K562 (cell line): ENCODE measurements around the gene TREH. TPM values are rescaled to one million over a fixed set of nuclear protein-coding genes. Genes with fewer than 3 reads are reported as not detected.

Source experiments
- ATAC-seq: fragments of 200-7000 bp; cut with Tn5 transposase; 3 replicates; pipeline ENCODE4 v1.9.1; 2020; ENCODE audit warnings: moderate library complexity
- BruUV-seq: library from RNA; stranded (reverse); fragments of 400-500 nt; replicated peaks from 2 replicates; lab custom pipeline; 2021; lab: Mats Ljungman, UMichigan
- CTCF ChIA-PET: fragments of 300-600 bp; formaldehyde crosslinking; extraction: SDS; loops from one replicate; lab custom pipeline; 2021; ENCODE audit warnings: low intra/inter-chr PET ratio; lab: Yijun Ruan, JAX
- POLR2A ChIA-PET: fragments of 300-600, 350-650 bp; sonication (Branson Sonifier 250); formaldehyde crosslinking; extraction: SDS; loops from one replicate; lab custom pipeline; 2021; ENCODE audit warnings: antibody characterized with exemption, inconsistent platforms; lab: Yijun Ruan, JAX
- DNase-seq, 4 experiments: peaks; one replicate each; pipeline versions ENCODE4 v3.0.0 to v3.0.0-alpha.2; 2011 to 2018; ENCODE audit warnings: low spot score in 3 of 4, mixed read lengths in 3 of 4; ENCODE audit errors: extremely low read depth in 1 of 4
- FAIRE-seq: peaks from 2 replicates; lab custom pipeline; 2011; peaks lifted over from hg19 to GRCh38; lab: Jason Lieb, UNC
- H2AFZ ChIP-seq: 2 replicates; pipeline ENCODE4 v1.6.0; 2011; ENCODE audit warnings: low read depth, low read length, control low read depth, inconsistent platforms
- H3K27ac ChIP-seq: fragments of 200-600 bp; 3 replicates; pipeline ENCODE4 v1.8.0; 2011; ENCODE audit warnings: low read depth, mild to moderate bottlenecking, control low read depth, inconsistent platforms, low read length, moderate library complexity, mixed read lengths; ENCODE audit errors: extremely low read depth
- H3K27me3 ChIP-seq, 2 experiments: fragments of 300-600 bp in 1 of 2; 2 replicates in 1 of 2; 3 replicates in 1 of 2; pipeline versions ENCODE4 v1.6.0 to v1.8.0; 2011; ENCODE audit warnings: inconsistent platforms in 2 of 2, low read length in 2 of 2, mild to moderate bottlenecking in 1 of 2, mixed read lengths in 1 of 2, moderate library complexity in 1 of 2; ENCODE audit not compliant: control insufficient read depth in 2 of 2, insufficient read depth in 2 of 2
- H3K36me3 ChIP-seq: fragments of 300-600 bp; 3 replicates; pipeline ENCODE4 v1.8.0; 2011; ENCODE audit warnings: mild to moderate bottlenecking, low read length, inconsistent platforms; ENCODE audit not compliant: control insufficient read depth, insufficient read depth
- H3K4me1 ChIP-seq, 2 experiments: fragments of 200-600 bp in 1 of 2; replicated peaks in 1 of 2; 2 replicates in 1 of 2; 3 replicates in 1 of 2; pipeline versions ENCODE4 v1.5.1 to v1.8.0; 2011; ENCODE audit warnings: inconsistent platforms in 2 of 2, low read length in 2 of 2, mild to moderate bottlenecking in 1 of 2, mixed read lengths in 1 of 2, moderate library complexity in 1 of 2; ENCODE audit not compliant: control insufficient read depth in 2 of 2, insufficient read depth in 2 of 2
- H3K4me2 ChIP-seq: 2 replicates; pipeline ENCODE4 v1.6.1; 2011; ENCODE audit warnings: low read length, control low read depth, inconsistent platforms, mixed read lengths; ENCODE audit not compliant: insufficient read depth
- H3K4me3 ChIP-seq: fragments of 200-600 bp; sonication (generic), shearing (Covaris generic); 2 replicates; pipeline ENCODE4 v1.5.1; 2016; ENCODE audit warnings: control low read depth, inconsistent platforms
- H3K79me2 ChIP-seq: fragments of 200-600 bp; 3 replicates; pipeline ENCODE4 v1.8.0; 2011; ENCODE audit warnings: low read length, inconsistent platforms; ENCODE audit not compliant: control insufficient read depth, insufficient read depth
- H3K9ac ChIP-seq, 2 experiments: 2 replicates each; pipeline versions ENCODE4 v1.6.0 to v1.6.1; 2011; ENCODE audit warnings: low read depth in 2 of 2, low read length in 2 of 2, control low read depth in 1 of 2, inconsistent platforms in 1 of 2, mild to moderate bottlenecking in 1 of 2, mixed read lengths in 1 of 2; ENCODE audit not compliant: insufficient read depth in 1 of 2
- H3K9me1 ChIP-seq: one replicate; pipeline ENCODE4 v1.6.0; 2011; ENCODE audit warnings: inconsistent platforms, mild to moderate bottlenecking, low read length, moderate library complexity; ENCODE audit not compliant: control insufficient read depth, insufficient read depth
- H3K9me3 ChIP-seq: replicated peaks from 2 replicates; pipeline ENCODE4 v1.5.1; 2011; ENCODE audit warnings: low read depth, low read length, inconsistent platforms; ENCODE audit not compliant: control insufficient read depth, insufficient read depth
- H4K20me1 ChIP-seq: replicated peaks from 2 replicates; pipeline ENCODE4 v1.6.1; 2011; ENCODE audit warnings: low read length, inconsistent platforms, mixed read lengths; ENCODE audit not compliant: control insufficient read depth, insufficient read depth
- AFF4 ChIP-seq: sonication (generic); formaldehyde crosslinking; IDR thresholded peaks from 2 replicates; pipeline ENCODE4 v1.8.0; 2023; ENCODE audit warnings: mild to moderate bottlenecking, missing genetic modification reagents
- BACH1 ChIP-seq: fragments of 200-800 bp; sonication (Bioruptor generic); IDR thresholded peaks from 2 replicates; pipeline ENCODE4 v1.6.1; 2016; ENCODE audit warnings: missing genetic modification characterization, missing compliant biosample characterization
- BCOR ChIP-seq: fragments of 450-650 bp; IDR thresholded peaks from 2 replicates; pipeline ENCODE4 v1.6.1; 2016
- BRD9 ChIP-seq: fragments of 450-650 bp; IDR thresholded peaks from 2 replicates; pipeline ENCODE4 v1.6.1; 2018; ENCODE audit warnings: low read depth; ENCODE audit not compliant: partially characterized antibody
- CBFA2T2 ChIP-seq: fragments of 450-650 bp; conservative IDR thresholded peaks from 2 replicates; pipeline ENCODE4 v1.6.1; 2017; ENCODE audit warnings: mild to moderate bottlenecking
- HMBOX1 ChIP-seq: sonication (generic); IDR thresholded peaks from 2 replicates; pipeline ENCODE4 v1.6.1; 2016
- PRDM10 ChIP-seq: fragments of 450-650 bp; IDR thresholded peaks from 2 replicates; pipeline ENCODE4 v1.6.1; 2018; ENCODE audit not compliant: partially characterized antibody
- PTBP1 ChIP-seq: fragments of 200-400 bp; formaldehyde crosslinking; IDR thresholded peaks from 2 replicates; pipeline ENCODE4 v1.6.1; 2017; ENCODE audit warnings: low read depth, low read length
- YY1 ChIP-seq, 3 experiments: IDR thresholded peaks; 2 replicates each; pipeline ENCODE4 v1.6.1; 2011; ENCODE audit warnings: low read length in 2 of 3, mild to moderate bottlenecking in 2 of 3, moderate library complexity in 2 of 3, borderline replicate concordance in 1 of 3, control low read depth in 1 of 3, low read depth in 1 of 3; ENCODE audit not compliant: insufficient read depth in 3 of 3, insufficient replicate concordance in 2 of 3, control insufficient read depth in 1 of 3, insufficient read length in 1 of 3; ENCODE audit errors: extremely low read depth in 1 of 3
- ZFP36 ChIP-seq: fragments of 150-350 bp; IDR thresholded peaks from 2 replicates; pipeline ENCODE4 v1.6.1; 2018; ENCODE audit warnings: low read length, low read depth; ENCODE audit not compliant: partially characterized antibody
- ZKSCAN3 ChIP-seq: fragments of 250-450 bp; sonication (Bioruptor Pico); IDR thresholded peaks from 2 replicates; pipeline ENCODE4 v1.4.0; 2020
- WGBS: fragments of 100-300 bp; shearing (Covaris generic); methylation state at CpG from one replicate; pipeline ENCODE4 v1.1.6; 2016; ENCODE audit warnings: low coverage, mixed read lengths; ENCODE audit not compliant: insufficient coverage; ENCODE audit errors: missing lambda C conversion rate; 5-methylcytosine and 5-hydroxymethylcytosine counted together
- in situ Hi-C: fragments of 300-500 bp; cut with MboI; formaldehyde crosslinking; loops from 4 replicates; pipeline ENCODE4 v1.15.0; 2018; ENCODE audit warnings: inconsistent platforms, mixed read lengths
- intact Hi-C: fragments of 100-400 bp; cut with micrococcal nuclease; formaldehyde crosslinking; loops from 2 replicates; pipeline ENCODE4 v1.14.2; 2022
- polyA plus RNA-seq, 8 experiments: library from polyadenylated mRNA; depleted of rRNA in 4 of 8; stranded (reverse) in 5 of 8; unstranded in 3 of 8; fragments of >200 nt; fragmentation: Nextera tagmentation in 2 of 8; fragmentation: Illumina TruSeq in 1 of 8; extraction: Ambion mirVana in 2 of 8; extraction: Trizol in 1 of 8; gene quantifications; 2 replicates each; pipeline versions ENCODE4 v1.2.1 to v1.2.3, GENCODE V29; 2011 to 2014; ENCODE audit warnings: inconsistent platforms in 1 of 8, missing spikeins in 1 of 8
- total RNA-seq, 7 experiments: library from RNA; depleted of rRNA in 6 of 7; stranded (reverse); fragments of >200 nt in 6 of 7; fragmentation: Illumina TruSeq in 2 of 7; extraction: Trizol in 2 of 7; gene quantifications; 2 replicates each; pipeline versions ENCODE4 v1.2.1 to v1.2.3, GENCODE V29; 2011 to 2021; ENCODE audit warnings: low replicate concordance in 1 of 7

Gene TREH
- total and polyA plus RNA-seq, 9 of the 15 experiments (the other 6 are each of a cell fraction or from before 2014, with no cell fraction given): 0.09 to 0.20 (median 0.11) TPM; not detected in 6

- no TSS peak for BruUV-seq
- Histone ChIP-seq H3K4me1 (peaks cover 13 to 38% of the 10 kb centered on the region in 2 experiments; a peak in 4 of 5 replicates), H3K9me1 (peaks cover 6% of the 10 kb centered on the region), H2AFZ (no peak overlapping the region), H3K9me3 (no peaks in the 10 kb centered on the region), H3K27ac (peak overlapping the region; percentile 44; the same call in 2 of the 3 replicates), H4K20me1 (no peaks in the 10 kb centered on the region), H3K27me3 (no peaks in the 10 kb centered on the region), H3K4me2 (peak overlapping the region; percentile 6; the same call in 1 of the 2 replicates), H3K9ac (peak overlapping the region in 1 of 2 experiments; percentile 67; a peak in 2 of 4 replicates), H3K36me3 (peaks cover 56% of the 10 kb centered on the region), H3K4me3 (no peak overlapping the region), H3K79me2 (no peaks in the 10 kb centered on the region)
- intact Hi-C loops (no loop called here), in situ Hi-C loops (no loop called here)
- DNase-seq: peak in 3 of 4 experiments; percentile 22 to 59 (median 25)
- peak; percentile 82 for ATAC-seq
- POLR2A ChIA-PET: interaction anchor here (0.6 to 1.4 kb wide), 7 partner anchors 9 to 518 kb away, joined by 3 to 6 read pairs (median 3); no protein-coding TSS in a partner anchor
- 4% methylated on average over 2 of the region's 11 CpGs for WGBS
- CTCF ChIA-PET: no interaction called here
- FAIRE-seq: peak; percentile 55
- TF ChIP-seq HMBOX1 (peak; percentile 69), ZFP36 (peak; percentile 92), YY1 (IDR thresholded peaks at IDR 0.05; ENCODE audit: borderline replicate concordance in 1 of 3, control insufficient read depth in 1 of 3, extremely low read depth in 1 of 3, insufficient read depth in 3 of 3, insufficient read length in 1 of 3, insufficient replicate concordance in 2 of 3, low read depth in 1 of 3, low read length in 2 of 3) (peak in 1 of 3 experiments; percentile 35), BACH1 (no peak), CBFA2T2 (0 out of 2 replicates have a peak, but pooled peaks have one; percentile 7), PRDM10 (peak; percentile 49), ZKSCAN3 (no peak), PTBP1 (0 out of 2 replicates have a peak, but pooled peaks have one; percentile 50), BCOR (peak; percentile 80), AFF4 (CRISPR knock-in tag) (no peak), BRD9 (peak; percentile 71)
Observed at GRCh38 chr11:118643142-118643994, 36.1 kb downstream of the TREH start.
